IPS DF 19.7 (cell line): Measurements from ENCODE around the gene ADIG.
"Not testable (repeated sequence)": the region's sequence is repeated elsewhere in the genome, so short reads cannot be mapped to it uniquely, and the experiment has no call there.

Source experiments
- DNase-seq: peaks from one replicate; pipeline ENCODE4 v3.0.0-alpha.2; 2013; ENCODE audit warnings: low read depth, low spot score

Gene ADIG

DNA sequence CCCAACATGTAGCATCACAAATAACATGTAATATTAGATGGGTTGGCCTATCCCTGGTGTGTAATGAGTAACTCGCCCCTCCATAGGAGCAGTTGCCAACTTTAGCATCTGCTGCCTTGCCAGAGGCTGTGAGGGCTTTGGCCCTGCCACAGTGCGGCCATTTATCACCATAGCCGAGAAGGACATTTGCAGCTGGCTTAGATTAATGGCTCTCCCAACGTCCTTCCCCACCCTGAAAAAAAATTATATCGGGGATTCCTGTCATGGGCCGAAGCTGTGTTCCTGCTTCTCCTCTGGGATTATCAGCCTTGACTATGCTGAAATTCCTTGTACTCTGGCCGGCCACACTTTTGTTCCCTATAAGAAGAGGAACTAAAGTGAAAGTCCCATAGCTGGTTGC is 7.6 kb upstream of the ADIG start:
- no peak for DNase-seq

DNA sequence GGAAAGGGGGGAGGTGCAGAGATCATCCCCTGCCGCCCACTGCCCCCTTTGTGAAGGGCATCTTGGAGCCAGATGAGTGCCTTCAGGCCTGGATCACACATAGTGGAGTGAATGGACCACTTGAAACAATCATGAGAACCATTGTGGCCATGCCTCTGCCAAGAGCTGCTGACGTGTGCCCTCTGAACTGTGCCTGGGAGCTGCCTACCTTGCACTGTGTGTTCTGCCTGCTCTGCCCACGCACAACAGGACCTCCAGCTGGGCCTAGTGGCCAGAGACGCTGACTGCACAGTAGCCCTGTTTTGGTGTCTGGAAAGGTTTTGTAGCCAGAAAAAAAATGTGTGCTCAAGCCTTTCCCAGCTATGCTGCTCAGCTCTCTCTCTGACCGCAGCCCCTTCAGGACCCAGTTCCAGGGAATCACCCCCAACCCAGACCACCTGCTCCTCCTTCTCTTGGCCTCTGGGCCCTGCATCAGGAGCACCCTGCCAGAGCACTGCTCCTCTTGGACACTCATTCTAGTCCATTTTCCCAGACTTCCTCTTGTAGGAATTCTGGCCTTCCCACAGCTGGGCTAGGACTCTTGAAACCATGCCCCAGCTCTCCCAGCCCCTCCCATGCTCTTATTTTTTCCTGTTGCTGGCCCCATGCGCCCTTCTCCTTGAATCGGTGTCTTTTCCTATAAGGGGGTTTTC is 1.6 kb upstream of the ADIG start:
- DNase-seq: no peak

DNA sequence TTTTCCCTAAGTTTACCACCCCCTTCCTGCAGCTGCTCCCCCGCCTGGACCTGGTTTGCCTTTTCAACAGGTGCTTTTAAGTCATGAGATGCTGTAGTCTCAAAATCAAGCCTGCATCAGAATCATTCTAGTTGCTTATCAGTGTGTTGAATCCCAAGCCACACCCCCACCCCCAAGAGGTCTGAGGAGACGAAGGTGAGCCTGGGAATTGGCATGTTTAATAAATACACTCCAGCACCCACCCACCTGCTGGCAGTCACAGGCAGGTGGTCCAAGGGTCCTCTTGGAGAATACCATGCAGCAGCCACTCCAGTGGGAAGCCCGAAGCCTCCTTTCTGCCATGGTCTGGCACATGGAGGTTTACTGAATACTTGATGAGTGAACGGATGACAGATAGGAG is 1.1 kb upstream of the ADIG start:
- DNase-seq: no peak

DNA sequence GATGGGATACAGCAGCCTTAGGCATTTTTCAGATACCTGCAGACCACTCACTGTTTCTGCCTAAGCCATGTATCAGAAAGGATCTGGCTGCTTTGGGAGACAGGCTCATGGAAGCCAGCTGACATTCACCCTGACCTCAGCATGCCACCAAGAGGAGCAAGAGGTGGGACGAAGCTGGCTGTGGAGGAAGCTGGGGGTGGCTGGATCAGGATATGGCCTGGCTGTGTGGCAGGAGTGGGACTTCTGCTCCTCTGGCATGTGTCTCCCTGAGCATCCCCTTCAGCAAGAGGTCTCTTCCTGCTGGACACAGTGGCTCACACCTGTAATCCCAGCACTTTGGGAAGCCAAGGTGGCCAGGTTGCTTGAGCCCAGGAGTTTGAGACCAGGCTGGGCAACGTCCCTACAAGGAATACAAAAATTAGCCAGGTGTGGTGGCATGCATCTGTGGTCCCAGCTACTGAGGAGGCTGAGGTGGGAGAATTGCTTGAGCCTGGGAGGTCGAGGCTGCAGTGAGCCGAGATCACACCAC is 897 bp downstream of the ADIG start:
- no peak for DNase-seq

- DNase-seq: no peak
Observed at GRCh38 chr20:38583306-38583705, 2.3 kb downstream of the ADIG start.

DNA sequence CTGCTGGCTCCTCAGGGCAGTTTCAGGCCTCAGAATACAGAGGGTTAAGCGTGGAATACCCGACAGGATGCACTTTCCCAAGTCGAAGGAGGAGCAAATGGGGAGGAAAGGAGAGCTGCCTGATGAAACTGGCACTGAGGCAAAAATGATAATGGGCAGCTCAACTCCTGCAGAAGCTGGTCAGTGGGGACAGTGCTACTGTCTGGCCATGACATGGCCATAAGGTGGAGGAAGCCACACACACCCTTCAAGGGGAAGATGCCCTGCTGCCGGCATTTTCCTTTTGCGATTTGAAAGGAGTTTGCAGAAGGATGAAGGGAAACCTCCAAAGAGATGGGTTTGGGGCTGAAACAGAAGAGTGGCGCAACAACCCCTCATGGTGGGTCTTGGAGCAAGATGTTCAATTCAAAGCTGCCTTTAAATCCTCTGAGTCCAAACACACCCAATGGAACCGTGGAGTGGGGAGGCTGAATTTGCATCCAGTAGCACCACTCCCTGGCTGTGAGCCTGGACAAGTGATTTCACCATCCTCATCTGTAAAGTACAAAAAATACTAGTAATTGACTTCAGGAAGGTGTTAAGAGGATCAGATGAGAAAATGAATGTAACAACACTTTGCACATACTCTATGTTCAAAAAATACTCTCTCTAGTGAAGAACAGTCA is 3.2 kb downstream of the ADIG start:
- no peak for DNase-seq

DNA sequence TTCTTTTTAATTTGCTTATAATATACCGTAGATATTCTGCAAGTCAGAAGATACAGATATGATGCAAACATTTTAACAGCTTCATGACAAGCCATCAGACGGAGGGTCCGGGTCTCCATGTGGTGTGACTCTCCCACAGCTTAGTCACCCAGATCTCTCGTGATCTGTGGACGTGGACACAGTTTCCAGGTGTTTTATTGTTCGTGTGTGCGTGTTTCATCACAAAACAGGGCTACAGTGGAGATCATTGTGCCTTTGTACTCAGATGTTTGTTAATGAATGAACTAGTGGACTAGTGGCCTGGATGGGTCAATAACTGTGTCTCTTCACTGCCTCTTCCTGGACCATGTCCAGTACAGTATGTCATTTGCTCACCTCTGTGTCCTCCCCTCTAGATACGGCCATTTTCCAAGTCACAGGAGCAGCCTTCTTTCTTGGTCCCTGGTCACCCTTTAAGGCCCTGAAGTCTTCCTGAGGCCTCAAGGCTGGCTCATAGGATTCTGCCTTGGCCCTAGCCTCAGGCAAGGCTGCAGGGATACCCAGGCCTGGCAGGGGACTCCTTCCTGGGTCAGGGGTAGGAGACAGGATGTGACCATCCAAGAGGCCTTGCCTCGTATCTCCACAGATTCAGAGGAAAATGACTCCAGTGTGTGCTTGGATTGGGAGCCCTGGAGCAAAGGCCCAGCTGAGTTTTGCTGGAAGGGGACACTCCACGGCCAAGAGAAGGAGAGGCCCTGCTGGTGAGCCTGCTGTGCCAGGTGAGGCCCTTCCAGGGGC is 4.6 kb downstream of the ADIG start:
- DNase-seq: no peak

DNA sequence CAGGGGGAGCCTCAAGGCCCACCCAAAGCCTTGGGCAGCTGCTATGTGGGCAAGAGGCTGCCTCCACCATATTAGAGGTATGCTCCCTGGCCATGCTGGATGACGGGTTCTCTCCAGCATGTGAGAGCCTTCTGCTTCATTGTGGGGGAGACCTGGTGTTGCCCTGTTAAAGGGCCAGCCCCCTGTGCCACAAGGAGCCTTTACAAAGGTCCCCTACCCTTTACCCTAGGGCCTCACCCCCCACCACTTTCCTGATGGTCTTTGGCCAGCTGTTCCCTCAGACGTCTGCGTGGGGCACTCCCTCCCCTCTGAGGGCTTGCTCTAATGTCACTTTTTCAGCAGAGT is 5.2 kb downstream of the ADIG start:
- DNase-seq: no peak

- no peak for DNase-seq
Observed at GRCh38 chr20:38588303-38588702, 7.3 kb downstream of the ADIG start.

DNA sequence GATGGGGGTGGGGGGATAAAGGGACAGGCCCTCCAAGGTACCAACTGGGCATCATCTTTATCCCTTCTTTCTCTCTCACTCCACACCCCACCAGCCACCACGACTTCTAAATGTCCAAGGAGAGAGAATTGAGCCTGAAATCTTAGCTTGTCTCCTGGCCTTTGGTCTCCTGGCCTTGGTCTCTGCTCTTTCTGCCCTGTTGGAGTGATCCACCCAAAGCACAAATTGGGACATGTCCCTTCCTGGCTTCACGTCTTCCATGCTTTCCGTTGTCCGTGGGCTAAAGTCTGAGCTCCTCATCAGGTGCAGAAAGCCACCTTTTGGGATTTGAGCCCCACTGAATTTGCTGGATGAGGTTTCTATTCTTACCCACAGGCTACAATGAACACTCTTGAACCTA is 8.4 kb downstream of the ADIG start:
- no peak for DNase-seq

- DNase-seq: no peak
Observed at GRCh38 chr20:38589967-38590675, 9.1 kb downstream of the ADIG start.

DNA sequence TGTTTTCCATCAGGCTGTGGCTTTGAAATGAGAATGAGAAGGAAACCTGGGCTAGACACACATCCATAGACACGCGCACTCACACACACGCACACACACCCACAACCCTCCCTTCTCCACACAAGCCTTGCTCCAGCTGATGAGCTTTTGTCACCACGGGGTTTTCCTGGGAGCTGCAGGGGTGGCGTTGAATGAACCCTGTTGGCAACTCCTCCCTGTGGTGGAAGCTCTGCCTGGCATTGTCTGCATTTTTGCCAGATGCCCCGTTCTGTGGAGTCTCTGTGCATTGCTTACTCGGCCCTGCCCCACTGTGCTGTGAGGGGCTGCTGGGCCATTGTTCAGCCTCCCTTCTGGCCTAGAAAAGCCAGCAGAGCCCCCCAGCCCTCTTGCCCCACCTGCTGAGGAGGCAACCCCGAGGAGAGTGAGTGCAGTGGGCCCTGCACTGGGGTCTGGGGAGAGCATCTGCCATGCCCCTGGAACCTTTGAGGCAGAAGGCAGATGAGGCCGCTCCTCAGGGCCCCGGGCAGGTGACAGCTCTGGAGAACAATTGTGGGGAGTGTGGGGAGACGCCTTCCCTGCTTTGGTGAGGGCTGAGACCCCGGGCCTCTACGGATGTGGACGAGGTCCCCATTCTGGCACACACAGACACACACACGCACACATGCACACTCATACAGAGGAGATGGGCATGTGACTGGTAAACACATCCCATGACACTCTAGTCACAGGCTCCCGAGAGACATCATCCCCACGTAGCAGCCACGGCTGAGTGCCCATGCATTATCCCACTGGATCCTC is 9.9 kb downstream of the ADIG start:
- no peak for DNase-seq

GRCh38 chr20:38591474-38592410 is 10.7 kb downstream of the ADIG start:
- no peak for DNase-seq

DNA sequence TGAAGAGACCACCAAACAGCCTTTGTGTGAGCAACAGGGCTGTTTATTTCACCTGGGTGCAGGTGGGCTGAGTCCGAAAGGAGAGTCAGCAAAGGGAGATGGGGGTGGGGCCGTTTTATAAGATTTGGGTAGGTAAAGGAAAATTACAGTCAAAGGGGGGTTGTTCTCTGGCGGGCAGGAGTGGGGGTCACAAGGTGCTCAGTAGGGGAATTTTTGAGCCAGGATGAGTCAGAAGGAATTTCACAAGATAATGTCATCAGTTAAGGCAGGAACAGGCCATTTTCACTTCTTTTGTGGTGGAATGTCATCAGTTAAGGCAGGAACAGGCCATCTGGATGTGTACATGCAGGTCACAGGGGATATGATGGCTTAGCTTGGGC is 11.4 kb downstream of the ADIG start:
- DNase-seq: not testable (repeated sequence)

DNA sequence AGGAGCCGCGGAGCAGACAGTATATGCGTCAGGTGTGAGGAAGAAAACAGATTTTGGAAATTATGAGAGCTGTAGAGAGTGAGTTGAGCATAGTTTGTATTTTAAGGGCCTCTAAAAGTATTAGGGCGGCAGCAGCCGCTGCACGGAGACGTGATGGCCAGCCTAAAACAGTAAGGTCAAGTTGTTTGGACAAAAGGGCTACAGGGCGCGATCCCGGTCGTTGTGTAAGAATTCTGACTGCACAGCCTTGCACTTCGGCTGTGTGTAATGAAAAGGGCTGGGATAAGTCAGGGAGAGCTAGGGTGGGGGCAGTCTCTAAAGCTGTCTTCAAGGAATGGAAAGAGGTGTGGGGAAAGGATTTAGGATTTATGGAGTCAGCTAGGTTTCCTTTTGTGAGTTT is 13.3 kb downstream of the ADIG start:
- DNase-seq: not testable (repeated sequence)

DNA sequence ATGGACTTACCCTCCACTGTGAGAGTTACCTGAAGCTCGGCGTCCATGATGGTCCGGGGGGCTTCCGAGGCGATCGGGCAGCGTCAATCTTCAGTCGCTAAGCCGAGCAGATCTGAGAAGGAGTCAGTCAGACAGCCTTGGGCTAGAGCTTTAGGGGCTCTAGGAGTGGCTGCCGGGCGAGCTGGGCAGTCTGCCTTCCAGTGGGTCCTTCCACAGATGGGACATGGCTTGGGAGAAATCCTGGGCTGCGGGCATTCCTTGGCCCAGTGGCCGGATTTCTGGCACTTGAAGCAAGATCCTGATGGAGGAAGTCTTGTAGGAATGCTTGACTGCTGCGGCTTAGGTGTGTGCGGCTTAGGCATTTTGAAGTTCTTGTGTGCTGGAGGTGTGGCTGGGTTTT is 14.9 kb downstream of the ADIG start:
- DNase-seq: not testable (repeated sequence)

DNA sequence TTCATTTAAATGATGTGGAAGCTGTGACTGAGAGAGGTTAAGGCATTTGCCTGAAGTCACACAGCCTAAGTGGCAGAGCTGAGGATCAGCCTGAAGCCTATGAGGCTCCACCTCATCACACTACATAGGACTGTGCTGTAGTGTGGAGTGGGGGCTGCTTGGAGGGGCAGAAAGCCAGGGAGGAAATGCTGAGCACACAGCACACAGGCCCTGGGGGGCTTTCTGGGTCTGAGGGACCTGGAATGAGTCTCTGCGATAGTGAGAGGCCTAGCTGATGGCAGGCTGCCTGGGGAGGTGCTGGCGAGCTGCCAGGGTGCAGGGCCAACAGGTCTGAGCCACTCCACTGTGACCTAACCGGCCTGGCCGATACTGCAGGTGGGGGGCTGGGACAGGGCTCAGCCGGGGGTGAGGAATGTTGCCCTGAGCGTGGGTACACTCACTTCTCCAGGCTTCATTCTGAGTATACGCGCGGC is 18.4 kb downstream of the ADIG start:
- no peak for DNase-seq

DNA sequence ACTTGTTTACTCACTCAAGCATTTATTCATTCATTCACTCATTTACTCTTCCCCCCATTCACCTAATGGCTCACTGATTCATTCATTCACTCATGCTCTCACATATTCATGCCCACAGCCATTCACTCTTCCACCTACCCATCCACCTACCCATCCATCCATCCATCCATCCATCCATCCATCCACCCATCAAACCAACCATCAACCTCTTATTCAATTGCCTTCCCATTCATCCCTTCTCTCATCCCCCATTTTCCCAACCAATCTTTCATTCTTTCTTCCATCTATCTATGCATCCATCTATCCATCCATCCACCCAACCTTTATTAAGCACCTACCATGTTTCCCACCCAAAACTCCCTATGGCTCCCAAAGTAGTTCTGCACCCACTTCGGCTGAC is 19.1 kb downstream of the ADIG start:
- DNase-seq: no peak

- DNase-seq: no peak
Observed at GRCh38 chr20:38601216-38602184, 20.5 kb downstream of the ADIG start, which contains the start of gene ARHGAP40. ARHGAP40 (plus strand) TSS chr20:38601809.
